Ishikawa (cell line): ENCODE data around the gene MMP24.

ENCODE experiments used
- CEBPB ChIP-seq: IDR thresholded peaks from 2 replicates; pipeline ENCODE4 v1.6.1; 2012
- CREB1 ChIP-seq: IDR thresholded peaks from 2 replicates; pipeline ENCODE4 v1.6.1; 2012; ENCODE audit warnings: low read depth
- EGR1 ChIP-seq: IDR thresholded peaks from 2 replicates; pipeline ENCODE4 v1.6.1; 2012
- EP300 ChIP-seq: IDR thresholded peaks from 2 replicates; pipeline ENCODE4 v1.6.1; 2012; ENCODE audit warnings: borderline replicate concordance
- FOXM1 ChIP-seq: IDR thresholded peaks from 2 replicates; pipeline ENCODE4 v1.6.1; 2012; ENCODE audit warnings: low read depth, borderline replicate concordance
- MAX ChIP-seq: IDR thresholded peaks from 2 replicates; pipeline ENCODE4 v1.6.1; 2012
- NFIC ChIP-seq: IDR thresholded peaks from 2 replicates; pipeline ENCODE4 v1.6.1; 2012
- RAD21 ChIP-seq: IDR thresholded peaks from 2 replicates; pipeline ENCODE4 v1.6.1; 2012; ENCODE audit warnings: low read depth
- TAF1 ChIP-seq: IDR thresholded peaks from 2 replicates; pipeline ENCODE4 v1.6.1; 2012; ENCODE audit warnings: low read depth, mild to moderate bottlenecking
- TCF12 ChIP-seq: IDR thresholded peaks from 2 replicates; pipeline ENCODE4 v1.6.1; 2012; ENCODE audit warnings: low read depth
- TEAD4 ChIP-seq: IDR thresholded peaks from 2 replicates; pipeline ENCODE4 v1.6.1; 2012
- USF1 ChIP-seq: IDR thresholded peaks from 2 replicates; pipeline ENCODE4 v1.6.1; 2012
- YY1 ChIP-seq: IDR thresholded peaks from 2 replicates; pipeline ENCODE4 v1.6.1; 2012; ENCODE audit warnings: low read depth
- ZBTB7A ChIP-seq: IDR thresholded peaks from 2 replicates; pipeline ENCODE4 v1.6.1; 2012; ENCODE audit warnings: low read depth
- TF ChIP-seq, protein P1 (sequence below): IDR thresholded peaks from 2 replicates; pipeline ENCODE4 v1.6.1; 2012; ENCODE audit warnings: low read depth, mild to moderate bottlenecking

The MMP24 gene

DNA sequence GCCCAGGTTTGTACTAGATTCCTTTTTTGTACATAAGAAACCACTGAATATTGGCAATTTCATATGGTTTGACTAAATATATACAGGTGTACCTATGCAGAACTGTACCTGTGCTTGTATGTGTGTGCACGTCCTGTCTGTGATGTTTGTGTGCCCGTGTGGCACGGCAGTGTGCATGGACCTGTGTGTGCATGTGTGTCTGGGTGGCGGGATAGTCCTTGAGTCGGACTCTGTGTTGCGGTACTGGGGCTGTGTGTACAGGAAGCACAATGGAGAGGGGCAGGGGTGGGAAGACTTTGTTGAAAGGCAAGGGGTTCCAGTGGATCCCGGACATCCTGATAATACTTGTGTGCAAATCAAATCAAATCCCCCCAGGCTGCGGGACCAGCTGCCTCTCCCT, 69.2 kb downstream of the MMP24 start:
- no peak for TF ChIP-seq TCF12
- TF ChIP-seq CREB1: no peak
- no peak for TF ChIP-seq ZBTB7A
- TF ChIP-seq CEBPB: no peak

DNA sequence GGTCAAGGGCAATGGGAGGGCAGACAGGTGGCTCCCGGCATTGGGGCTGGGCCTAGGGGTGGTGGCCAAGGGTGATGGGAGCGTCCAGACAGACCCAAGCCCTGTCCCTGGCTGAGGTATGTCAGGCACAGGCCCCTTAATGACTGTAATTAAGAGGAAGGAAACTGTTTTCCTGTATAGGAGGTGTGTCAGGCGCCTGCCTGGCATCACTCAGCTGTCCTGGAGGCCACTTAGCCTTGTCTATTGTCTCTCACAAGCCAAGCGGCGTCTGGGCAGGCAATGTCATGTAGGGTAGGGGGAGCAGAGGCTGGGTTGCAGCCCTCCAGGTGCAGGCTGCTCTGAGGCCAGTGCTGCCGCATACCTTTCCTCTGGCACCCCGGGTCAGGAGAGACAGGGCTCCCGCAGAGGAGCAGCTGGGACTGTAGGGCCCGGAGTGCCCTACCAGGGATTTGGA, 69.6 kb downstream of the MMP24 start:
- TF ChIP-seq EGR1: no peak
- TF ChIP-seq TCF12: no peak
- no peak for TF ChIP-seq TAF1
- TF ChIP-seq RAD21: no peak
- no peak for TF ChIP-seq USF1
- no peak for TF ChIP-seq EP300
- TF ChIP-seq CEBPB: no peak
- TF ChIP-seq ZBTB7A: no peak
- no peak for TF ChIP-seq TEAD4
- no peak for TF ChIP-seq MAX
- TF ChIP-seq NFIC: no peak
- TF ChIP-seq, protein P1, sequence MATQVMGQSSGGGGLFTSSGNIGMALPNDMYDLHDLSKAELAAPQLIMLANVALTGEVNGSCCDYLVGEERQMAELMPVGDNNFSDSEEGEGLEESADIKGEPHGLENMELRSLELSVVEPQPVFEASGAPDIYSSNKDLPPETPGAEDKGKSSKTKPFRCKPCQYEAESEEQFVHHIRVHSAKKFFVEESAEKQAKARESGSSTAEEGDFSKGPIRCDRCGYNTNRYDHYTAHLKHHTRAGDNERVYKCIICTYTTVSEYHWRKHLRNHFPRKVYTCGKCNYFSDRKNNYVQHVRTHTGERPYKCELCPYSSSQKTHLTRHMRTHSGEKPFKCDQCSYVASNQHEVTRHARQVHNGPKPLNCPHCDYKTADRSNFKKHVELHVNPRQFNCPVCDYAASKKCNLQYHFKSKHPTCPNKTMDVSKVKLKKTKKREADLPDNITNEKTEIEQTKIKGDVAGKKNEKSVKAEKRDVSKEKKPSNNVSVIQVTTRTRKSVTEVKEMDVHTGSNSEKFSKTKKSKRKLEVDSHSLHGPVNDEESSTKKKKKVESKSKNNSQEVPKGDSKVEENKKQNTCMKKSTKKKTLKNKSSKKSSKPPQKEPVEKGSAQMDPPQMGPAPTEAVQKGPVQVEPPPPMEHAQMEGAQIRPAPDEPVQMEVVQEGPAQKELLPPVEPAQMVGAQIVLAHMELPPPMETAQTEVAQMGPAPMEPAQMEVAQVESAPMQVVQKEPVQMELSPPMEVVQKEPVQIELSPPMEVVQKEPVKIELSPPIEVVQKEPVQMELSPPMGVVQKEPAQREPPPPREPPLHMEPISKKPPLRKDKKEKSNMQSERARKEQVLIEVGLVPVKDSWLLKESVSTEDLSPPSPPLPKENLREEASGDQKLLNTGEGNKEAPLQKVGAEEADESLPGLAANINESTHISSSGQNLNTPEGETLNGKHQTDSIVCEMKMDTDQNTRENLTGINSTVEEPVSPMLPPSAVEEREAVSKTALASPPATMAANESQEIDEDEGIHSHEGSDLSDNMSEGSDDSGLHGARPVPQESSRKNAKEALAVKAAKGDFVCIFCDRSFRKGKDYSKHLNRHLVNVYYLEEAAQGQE: no peak
- TF ChIP-seq CREB1: no peak
- no peak for TF ChIP-seq FOXM1

GRCh38 chr20:35297155-35297554, 70.7 kb downstream of the MMP24 start:
- TF ChIP-seq TAF1 (no peak), EP300 (no peak), USF1 (no peak), ZBTB7A (no peak), YY1 (no peak), CREB1 (no peak)

GRCh38 chr20:35297740-35298139, 71.2 kb downstream of the MMP24 start:
- TF ChIP-seq, protein P1: no peak
- TF ChIP-seq TCF12 (no peak), RAD21 (no peak), EP300 (no peak), TAF1 (no peak), USF1 (no peak)

GRCh38 chr20:35298264-35298663, 71.8 kb downstream of the MMP24 start:
- TF ChIP-seq USF1 (no peak), RAD21 (no peak), MAX (no peak)
- TF ChIP-seq, protein P1: no peak
